H1 (cell line): ENCODE data around the gene TMEM183A. TPM values are rescaled to one million over a fixed set of nuclear protein-coding genes. Genes with fewer than 3 reads are reported as not detected.

Experiments
- ASH2L ChIP-seq: fragments of 200-600, 300-600 bp; sonication (generic); IDR thresholded peaks from one replicate; pipeline ENCODE4 v1.7.1; 2017; ENCODE audit warnings: low read length
- BACH1 ChIP-seq: IDR thresholded peaks from 2 replicates; pipeline ENCODE4 v1.6.1; 2012; ENCODE audit warnings: low read length, improper control_type of control experiment
- CHD2 ChIP-seq: IDR thresholded peaks from 2 replicates; pipeline ENCODE4 v1.6.1; 2012; ENCODE audit warnings: low read length, improper control_type of control experiment
- FOSL1 ChIP-seq: IDR thresholded peaks from 2 replicates; pipeline ENCODE4 v1.6.1; 2011; ENCODE audit warnings: mild to moderate bottlenecking, low read depth, low read length, moderate library complexity; ENCODE audit not compliant: insufficient read depth
- GTF2F1 ChIP-seq: IDR thresholded peaks from 2 replicates; pipeline ENCODE4 v1.6.1; 2012; ENCODE audit warnings: low read depth, low read length, improper control_type of control experiment, borderline replicate concordance
- KDM5A ChIP-seq: fragments of 200-600 bp; IDR thresholded peaks from 2 replicates; pipeline ENCODE4 v1.7.1; 2012; ENCODE audit warnings: mild to moderate bottlenecking, low read length, inconsistent platforms, mixed read lengths
- NANOG ChIP-seq: IDR thresholded peaks from 2 replicates; pipeline ENCODE4 v1.6.1; 2011; ENCODE audit warnings: low read length, low read depth, mild to moderate bottlenecking, inconsistent platforms; ENCODE audit not compliant: insufficient read depth, poor library complexity, severe bottlenecking
- TCF12 ChIP-seq: IDR thresholded peaks from 2 replicates; pipeline ENCODE4 v1.6.1; 2011; ENCODE audit warnings: low read depth, mild to moderate bottlenecking, low read length
- polyA plus RNA-seq, 7 experiments: library from polyadenylated mRNA; depleted of rRNA in 3 of 7; stranded (reverse) in 5 of 7; unstranded in 2 of 7; fragments of >200 nt in 5 of 7; fragments of 200-250 nt in 2 of 7; gene quantifications; 1 replicate in 5 of 7; 2 replicates in 1 of 7; 4 replicates in 1 of 7; pipeline versions ENCODE4 v1.2.1 to v1.2.3, GENCODE V29; 2011 to 2013; ENCODE audit warnings: missing spikeins in 2 of 7, mixed read lengths in 2 of 7
- total RNA-seq: library from RNA; stranded (reverse); fragmentation: NEBNext Ultra II Directional; extraction: Animal tissue kit (Norgen Biotek cat#: 25700); gene quantifications from 2 replicates; pipeline ENCODE4 v1.2.1, GENCODE V29; 2021

Gene TMEM183A
- total and polyA plus RNA-seq, 2 of the 8 experiments (the other 6 are each of a cell fraction or from before 2014, with no cell fraction given) = 107 to 173 TPM

GRCh38 chr1:202981939-202982338, 25.2 kb upstream of the TMEM183A start (continued):
- no peak for TF ChIP-seq NANOG
- TF ChIP-seq GTF2F1 = no peak
- no peak for TF ChIP-seq FOSL1
- no peak for TF ChIP-seq CHD2
- no peak for TF ChIP-seq BACH1
- no peak for TF ChIP-seq KDM5A
- no peak for TF ChIP-seq ASH2L
- no peak for TF ChIP-seq TCF12
